Transverse colon (tissue), 4 donors: ENCODE results near the gene ENOX1.

Experiments used
- EP300 ChIP-seq: sonication (generic); formaldehyde crosslinking; IDR thresholded peaks from one replicate; pipeline ENCODE4 v1.6.1; 2017; ENCODE audit warnings: antibody characterized with exemption, low read depth
- POLR2A ChIP-seq: fragments of 450-650 bp; IDR thresholded peaks from one replicate; pipeline ENCODE4 v1.6.1; 2016; ENCODE audit warnings: antibody characterized with exemption, mild to moderate bottlenecking, moderate library complexity
- POLR2AphosphoS5 ChIP-seq, 3 donors: sonication (generic); formaldehyde crosslinking; IDR thresholded peaks; one replicate each; pipeline ENCODE4 v1.6.1; 2016; ENCODE audit warnings: antibody characterized with exemption in 3 of 3
- TF ChIP-seq, protein P1 (sequence below), 5 experiments: fragments of 200-600 bp in 3 of 5; fragments of 450-650 bp in 2 of 5; sonication (generic) in 3 of 5; IDR thresholded peaks; 1 replicate in 2 of 5; 2 replicates in 3 of 5; pipeline ENCODE4 v1.5.1; 2016 to 2017; ENCODE audit warnings: antibody characterized with exemption in 5 of 5, inconsistent platforms in 3 of 5, mild to moderate bottlenecking in 2 of 5, moderate library complexity in 1 of 5

DNA sequence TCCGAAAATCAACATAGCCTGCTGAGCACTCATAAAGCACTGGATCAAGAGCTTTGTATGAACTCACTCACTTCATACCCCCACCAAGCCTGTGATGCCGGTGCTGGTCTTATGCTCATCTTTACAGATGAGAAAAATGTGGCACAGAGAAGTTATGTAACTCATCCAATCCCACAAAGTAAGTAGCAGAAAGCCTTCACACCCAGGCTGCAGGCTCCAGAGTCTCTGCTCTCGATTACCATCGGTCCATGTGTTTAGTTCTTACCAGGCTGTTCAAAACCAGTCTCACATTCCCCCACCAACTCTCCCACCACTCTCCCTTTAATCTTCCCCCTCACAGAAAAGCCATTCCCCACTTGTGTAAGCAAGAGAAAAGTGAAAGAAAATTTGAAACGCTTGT, 487.4 kb downstream of the ENOX1 start:
- TF ChIP-seq, protein P1, sequence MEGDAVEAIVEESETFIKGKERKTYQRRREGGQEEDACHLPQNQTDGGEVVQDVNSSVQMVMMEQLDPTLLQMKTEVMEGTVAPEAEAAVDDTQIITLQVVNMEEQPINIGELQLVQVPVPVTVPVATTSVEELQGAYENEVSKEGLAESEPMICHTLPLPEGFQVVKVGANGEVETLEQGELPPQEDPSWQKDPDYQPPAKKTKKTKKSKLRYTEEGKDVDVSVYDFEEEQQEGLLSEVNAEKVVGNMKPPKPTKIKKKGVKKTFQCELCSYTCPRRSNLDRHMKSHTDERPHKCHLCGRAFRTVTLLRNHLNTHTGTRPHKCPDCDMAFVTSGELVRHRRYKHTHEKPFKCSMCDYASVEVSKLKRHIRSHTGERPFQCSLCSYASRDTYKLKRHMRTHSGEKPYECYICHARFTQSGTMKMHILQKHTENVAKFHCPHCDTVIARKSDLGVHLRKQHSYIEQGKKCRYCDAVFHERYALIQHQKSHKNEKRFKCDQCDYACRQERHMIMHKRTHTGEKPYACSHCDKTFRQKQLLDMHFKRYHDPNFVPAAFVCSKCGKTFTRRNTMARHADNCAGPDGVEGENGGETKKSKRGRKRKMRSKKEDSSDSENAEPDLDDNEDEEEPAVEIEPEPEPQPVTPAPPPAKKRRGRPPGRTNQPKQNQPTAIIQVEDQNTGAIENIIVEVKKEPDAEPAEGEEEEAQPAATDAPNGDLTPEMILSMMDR (IDR thresholded peaks at IDR 0.05), result no peak
- TF ChIP-seq POLR2A (no peak), EP300 (no peak), POLR2AphosphoS5 (IDR thresholded peaks at IDR 0.05) (no peak)
